HG03565 (cell line): ENCODE results near the gene FAM114A1.
A peak's percentile ranks its signal among the peaks of the same experiment; 100 is the strongest.

Source experiments
- ATAC-seq: cut with Tn5 transposase; IDR thresholded peaks from one replicate; pipeline ENCODE4 v1.9.1; 2021; ENCODE audit warnings: mild to moderate bottlenecking, moderate library complexity; ENCODE audit not compliant: unreplicated experiment

Gene FAM114A1

DNA sequence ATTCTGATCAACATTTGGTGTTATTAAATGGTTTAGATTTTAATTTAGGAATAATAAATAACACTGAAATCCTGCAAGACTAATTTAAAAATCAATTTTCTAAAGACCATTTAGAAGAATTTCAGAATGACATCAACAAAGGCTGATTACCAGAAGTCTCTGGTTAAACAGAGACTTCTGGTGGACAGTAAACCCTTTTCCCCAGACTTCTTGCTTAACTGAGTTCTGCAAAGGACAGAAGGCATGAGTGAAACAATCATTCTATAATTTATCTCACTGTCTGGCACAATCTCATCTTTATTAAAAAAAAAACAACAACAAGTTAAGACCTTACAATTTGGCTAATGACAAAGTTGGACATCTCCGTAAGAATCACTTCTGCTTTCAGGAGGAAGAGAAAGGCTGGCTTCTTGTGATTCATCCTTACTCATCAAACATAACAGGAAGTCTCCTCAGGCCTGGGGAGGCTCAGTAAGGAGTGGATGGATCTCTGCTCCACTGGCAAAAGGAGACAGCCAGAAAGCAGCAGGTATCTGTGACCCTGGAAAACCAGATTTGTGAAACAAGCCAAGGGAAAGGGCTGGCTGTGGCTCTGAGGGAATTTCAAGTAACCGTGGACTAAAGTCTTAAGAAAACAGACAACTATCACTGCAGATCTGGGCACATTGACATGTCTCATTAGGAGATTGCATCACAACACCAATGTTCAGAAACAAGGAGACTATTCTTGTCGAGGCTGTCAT is 10.1 kb upstream of the FAM114A1 start:
- ATAC-seq = peak; percentile 60

- ATAC-seq = no peak
Observed at GRCh38 chr4:38858097-38858420, 9.5 kb upstream of the FAM114A1 start.

DNA sequence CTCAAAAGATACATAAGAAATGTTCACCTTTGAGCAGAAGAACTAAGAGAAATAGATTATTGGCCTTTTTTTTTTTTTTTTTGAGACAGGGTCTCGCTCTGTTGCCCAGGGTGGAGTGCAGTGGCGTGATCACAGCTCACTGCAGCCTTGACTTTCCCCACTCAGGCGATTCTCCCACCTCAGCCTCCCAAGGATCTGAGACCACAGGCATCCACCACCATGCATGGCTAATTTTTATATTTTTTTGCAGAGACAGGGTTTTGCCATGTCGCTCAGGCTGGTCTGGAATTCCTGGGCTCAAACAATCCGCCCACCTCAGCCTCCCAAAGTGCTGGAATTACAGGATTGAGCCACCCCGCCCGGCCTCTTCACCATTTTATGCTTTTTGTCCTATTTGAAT is 8.1 kb upstream of the FAM114A1 start:
- ATAC-seq = no peak

DNA sequence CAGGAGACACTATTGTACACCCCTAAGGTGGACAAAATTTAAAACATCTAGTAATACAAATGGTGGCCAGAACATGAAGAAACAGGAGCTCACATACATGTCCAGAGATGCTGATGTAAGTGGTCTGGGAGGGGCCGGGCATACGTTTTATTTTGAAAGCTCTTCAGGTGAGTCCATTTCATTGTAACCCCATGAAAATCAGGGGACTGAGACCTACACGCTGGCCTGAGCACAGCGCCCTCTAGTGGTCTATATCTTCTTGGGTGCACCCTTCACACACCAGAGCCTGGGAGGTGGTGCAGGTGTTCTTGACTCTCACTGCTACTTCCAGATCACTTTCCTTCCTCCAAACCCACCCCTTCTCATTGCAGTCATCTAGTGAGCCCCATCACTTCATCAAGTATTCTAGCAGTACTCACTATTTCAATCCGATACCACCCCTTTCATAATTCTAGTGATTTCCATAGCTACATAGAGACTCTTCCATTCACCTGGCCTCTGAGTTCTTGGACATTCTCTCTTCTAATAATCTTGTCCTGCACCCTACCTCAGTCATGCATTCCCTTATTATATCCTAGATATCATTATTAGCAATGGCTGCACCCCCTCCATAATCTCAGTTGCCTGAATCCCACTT is 6.7 kb upstream of the FAM114A1 start:
- ATAC-seq = no peak

- ATAC-seq = no peak
Observed at GRCh38 chr4:38861791-38862190, 5.8 kb upstream of the FAM114A1 start.

GRCh38 chr4:38865445-38865844 is 2.2 kb upstream of the FAM114A1 start:
- ATAC-seq = no peak

- ATAC-seq = no peak
Observed at GRCh38 chr4:38866973-38867477, 581 bp upstream of the FAM114A1 start.

- ATAC-seq = no peak
Observed at GRCh38 chr4:38868059-38868960, 704 bp downstream of the FAM114A1 start.

DNA sequence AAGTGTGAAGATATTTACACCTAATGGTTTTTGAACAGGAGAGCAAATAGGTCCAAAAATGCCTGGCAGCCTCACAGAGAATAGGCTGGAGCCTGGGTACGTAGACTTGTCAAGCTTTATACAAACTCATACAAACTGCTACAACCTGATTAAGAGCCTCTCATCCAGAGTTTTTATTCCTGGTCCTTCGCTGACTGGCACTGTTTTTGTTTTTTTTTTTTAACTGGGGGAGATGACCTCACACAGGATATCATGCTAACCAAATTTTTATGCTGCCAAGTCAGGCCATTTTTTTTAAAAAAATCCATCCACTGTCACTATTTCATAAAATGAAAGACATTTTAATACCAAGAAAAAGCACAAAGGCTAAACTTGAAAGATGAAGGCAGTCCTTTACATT is 1.9 kb downstream of the FAM114A1 start:
- ATAC-seq = no peak

GRCh38 chr4:38870098-38870808 is 2.6 kb downstream of the FAM114A1 start:
- ATAC-seq = no peak

- no peak for ATAC-seq
Observed at GRCh38 chr4:38871593-38871992, 4.0 kb downstream of the FAM114A1 start.

- no peak for ATAC-seq
Observed at GRCh38 chr4:38872620-38873019, 5.0 kb downstream of the FAM114A1 start.

GRCh38 chr4:38873290-38873944 is 5.8 kb downstream of the FAM114A1 start:
- no peak for ATAC-seq

- ATAC-seq = no peak
Observed at GRCh38 chr4:38876636-38877035, 9.0 kb downstream of the FAM114A1 start.

DNA sequence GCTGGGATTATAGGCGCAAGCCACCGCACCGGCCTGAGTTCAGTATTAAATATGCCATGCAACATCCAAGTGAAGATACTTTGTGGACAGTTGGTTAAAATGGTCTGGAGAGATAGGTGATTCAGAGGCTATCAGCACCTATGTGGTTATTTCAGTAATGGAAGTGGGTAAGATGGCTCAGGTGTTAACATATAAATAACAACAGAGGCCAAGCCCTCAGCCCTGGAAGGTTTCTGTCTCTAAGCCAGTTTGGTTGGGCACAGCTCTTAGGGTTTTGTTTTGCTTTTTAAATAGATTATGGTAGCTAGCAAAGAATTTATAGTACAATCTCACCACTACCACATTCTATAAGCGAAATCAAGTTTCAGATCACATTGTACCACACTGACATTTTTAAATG is 16.6 kb downstream of the FAM114A1 start:
- no peak for ATAC-seq

- no peak for ATAC-seq
Observed at GRCh38 chr4:38889143-38889542, 21.5 kb downstream of the FAM114A1 start.

DNA sequence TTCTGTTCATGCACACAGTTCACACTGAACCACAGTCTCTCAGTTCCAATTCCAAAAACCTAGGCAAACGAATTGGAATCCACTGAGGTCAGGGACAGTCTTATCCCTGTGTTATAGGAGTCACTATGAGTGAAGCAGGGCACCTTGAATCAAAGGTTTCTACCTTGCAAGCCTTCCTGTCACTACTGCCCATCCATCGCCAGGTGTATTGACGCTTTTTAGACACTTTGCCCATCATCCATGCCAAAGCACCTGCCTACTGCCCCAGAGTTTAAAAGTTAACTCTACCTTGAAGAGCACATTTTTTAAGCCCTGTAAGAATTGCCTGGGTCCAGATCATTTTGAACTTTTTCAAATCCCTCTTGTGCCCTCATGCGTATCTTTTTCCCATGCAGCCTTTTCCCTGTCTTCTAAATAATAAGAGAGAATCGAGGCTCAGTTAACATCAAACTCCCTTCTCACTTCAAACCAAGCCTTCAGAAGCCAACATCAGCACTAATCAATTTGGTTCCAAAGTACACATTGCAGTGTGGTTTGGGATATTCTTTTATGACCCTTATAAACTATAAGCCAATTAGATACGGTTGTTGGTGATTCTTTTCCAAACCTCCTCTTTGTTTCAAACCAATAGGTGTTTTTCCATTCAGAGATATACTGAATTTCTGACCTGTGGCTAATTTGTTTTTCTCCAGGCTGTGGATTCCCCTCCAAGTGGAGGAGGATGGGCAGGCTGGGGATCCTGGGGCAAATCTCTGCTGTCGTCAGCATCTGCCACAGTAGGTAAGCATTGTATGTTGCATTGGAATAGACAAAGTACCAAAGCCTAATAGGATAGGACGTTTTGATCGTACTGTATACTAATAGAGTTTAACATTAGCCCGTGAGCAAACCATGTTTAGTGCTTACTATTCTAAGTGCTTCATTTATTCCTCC is 23.7 kb downstream of the FAM114A1 start:
- no peak for ATAC-seq

GRCh38 chr4:38894322-38894982 is 26.8 kb downstream of the FAM114A1 start:
- ATAC-seq = no peak

- ATAC-seq = no peak
Observed at GRCh38 chr4:38896940-38897339, 29.3 kb downstream of the FAM114A1 start.
